H9 (cell line): ENCODE measurements around the gene NFASC. TPM values are rescaled to one million over a fixed set of nuclear protein-coding genes. Genes with fewer than 3 reads are reported as not detected.

Experiments used
- DNase-seq: peaks from one replicate; pipeline ENCODE4 v3.0.0-alpha.2; 2017
- H2AFZ ChIP-seq: one replicate; pipeline ENCODE4 v1.6.1; 2013; ENCODE audit warnings: mild to moderate bottlenecking, low read length, control low read depth, moderate library complexity
- H2AK5ac ChIP-seq: 2 replicates; pipeline ENCODE4 v1.6.1; 2013; ENCODE audit warnings: low read length, control low read depth, mixed read lengths; ENCODE audit not compliant: insufficient read length
- H2BK120ac ChIP-seq: one replicate; pipeline ENCODE4 v1.6.1; 2013; ENCODE audit warnings: low read depth, mild to moderate bottlenecking, low read length, control low read depth, inconsistent platforms; ENCODE audit not compliant: poor library complexity, severe bottlenecking
- H2BK12ac ChIP-seq: 2 replicates; pipeline ENCODE4 v1.6.1; 2013; ENCODE audit warnings: low read length, control low read depth, mixed read lengths, low read depth; ENCODE audit not compliant: insufficient read length
- H2BK15ac ChIP-seq: 2 replicates; pipeline ENCODE4 v1.6.1; 2013; ENCODE audit warnings: low read depth, low read length, control low read depth
- H2BK20ac ChIP-seq: one replicate; pipeline ENCODE4 v1.6.1; 2013; ENCODE audit warnings: low read depth, mild to moderate bottlenecking, low read length, control low read depth, inconsistent platforms; ENCODE audit not compliant: poor library complexity, severe bottlenecking
- H2BK5ac ChIP-seq: 2 replicates; pipeline ENCODE4 v1.6.1; 2013; ENCODE audit warnings: low read length, control low read depth, mixed read lengths; ENCODE audit not compliant: insufficient read length
- H3K14ac ChIP-seq: 2 replicates; pipeline ENCODE4 v1.6.1; 2013; ENCODE audit warnings: low read length, control low read depth; ENCODE audit not compliant: insufficient read depth
- H3K18ac ChIP-seq: 2 replicates; pipeline ENCODE4 v1.6.1; 2013; ENCODE audit warnings: low read depth, mild to moderate bottlenecking, mixed read lengths, low read length, control low read depth; ENCODE audit not compliant: insufficient read length
- H3K23ac ChIP-seq: 2 replicates; pipeline ENCODE4 v1.6.1; 2013; ENCODE audit warnings: low read length, control low read depth, mixed read lengths, low read depth; ENCODE audit not compliant: insufficient read length
- H3K23me2 ChIP-seq: 2 replicates; pipeline ENCODE4 v1.6.1; 2013; ENCODE audit warnings: low read depth, mild to moderate bottlenecking, mixed read lengths, low read length, control low read depth; ENCODE audit not compliant: insufficient read length, poor library complexity, severe bottlenecking
- H3K27ac ChIP-seq: 2 replicates; pipeline ENCODE4 v1.5.1; 2013; ENCODE audit warnings: low read length, control low read depth, mixed read lengths, low read depth; ENCODE audit not compliant: insufficient read length
- H3K27me3 ChIP-seq: 2 replicates; pipeline ENCODE4 v1.6.1; 2013; ENCODE audit warnings: low read length, control low read depth, inconsistent platforms; ENCODE audit not compliant: insufficient read depth
- H3K4ac ChIP-seq: 2 replicates; pipeline ENCODE4 v1.6.1; 2013; ENCODE audit warnings: low read depth, mild to moderate bottlenecking, control low read depth, inconsistent platforms, low read length, moderate library complexity
- H3K4me1 ChIP-seq: 2 replicates; pipeline ENCODE4 v1.6.1; 2013; ENCODE audit warnings: low read length, control low read depth, inconsistent platforms; ENCODE audit not compliant: insufficient read depth
- H3K4me2 ChIP-seq: 2 replicates; pipeline ENCODE4 v1.6.1; 2013; ENCODE audit warnings: low read length, control low read depth, mixed read lengths; ENCODE audit not compliant: insufficient read length, insufficient read depth
- H3K56ac ChIP-seq: 2 replicates; pipeline ENCODE4 v1.6.1; 2013; ENCODE audit warnings: low read depth, mild to moderate bottlenecking, mixed read lengths, low read length, control low read depth; ENCODE audit not compliant: insufficient read length
- H3K79me1 ChIP-seq: 2 replicates; pipeline ENCODE4 v1.6.1; 2013; ENCODE audit warnings: low read depth, mild to moderate bottlenecking, moderate library complexity, low read length, control low read depth, inconsistent platforms; ENCODE audit not compliant: insufficient read depth, poor library complexity, severe bottlenecking
- H3K79me2 ChIP-seq: 2 replicates; pipeline ENCODE4 v1.6.1; 2013; ENCODE audit warnings: low read length, control low read depth, inconsistent platforms; ENCODE audit not compliant: insufficient read depth
- H3K9ac ChIP-seq: 2 replicates; pipeline ENCODE4 v1.6.1; 2013; ENCODE audit warnings: low read length, control low read depth, mixed read lengths; ENCODE audit not compliant: insufficient read length; ENCODE audit errors: extremely low read depth
- H3K9me3 ChIP-seq: one replicate; pipeline ENCODE4 v1.6.1; 2013; ENCODE audit warnings: low read depth, low read length, inconsistent platforms; ENCODE audit not compliant: control insufficient read depth
- H3T11ph ChIP-seq: one replicate; pipeline ENCODE4 v1.6.1; 2013; ENCODE audit warnings: mild to moderate bottlenecking, low read length, control low read depth, inconsistent platforms
- H4K20me1 ChIP-seq: one replicate; pipeline ENCODE4 v1.6.1; 2013; ENCODE audit not compliant: control insufficient read depth, insufficient read length, insufficient read depth
- H4K5ac ChIP-seq: 2 replicates; pipeline ENCODE4 v1.6.1; 2013; ENCODE audit warnings: low read depth, mild to moderate bottlenecking, mixed read lengths, low read length, control low read depth; ENCODE audit not compliant: insufficient read length
- H4K8ac ChIP-seq: replicated peaks from 2 replicates; pipeline ENCODE4 v1.6.1; 2013; ENCODE audit warnings: low read length, control low read depth, mixed read lengths, low read depth; ENCODE audit not compliant: insufficient read length
- H4K91ac ChIP-seq: 2 replicates; pipeline ENCODE4 v1.6.1; 2013; ENCODE audit warnings: low read depth, mild to moderate bottlenecking, moderate library complexity, mixed read lengths, low read length, control low read depth; ENCODE audit not compliant: insufficient read length
- H3K27ac Mint-ChIP-seq, 3 experiments: 2 replicates in 2 of 3; 3 replicates in 1 of 3; pipeline ENCODE4 v1.8.0; 2020 to 2021; ENCODE audit warnings: mixed read lengths in 3 of 3, mild to moderate bottlenecking in 1 of 3, moderate library complexity in 1 of 3
- H3K27me3 Mint-ChIP-seq: 2 replicates; pipeline ENCODE4 v1.8.0; 2021; ENCODE audit warnings: low read depth, mild to moderate bottlenecking, moderate library complexity, mixed read lengths
- H3K36me3 Mint-ChIP-seq, 3 experiments: 2 replicates in 2 of 3; 3 replicates in 1 of 3; pipeline ENCODE4 v1.8.0; 2020 to 2021; ENCODE audit warnings: low read depth in 3 of 3, mixed read lengths in 3 of 3; ENCODE audit not compliant: insufficient read depth in 1 of 3
- H3K4me1 Mint-ChIP-seq, 2 experiments: 2 replicates each; pipeline ENCODE4 v1.8.0; 2020; ENCODE audit warnings: mixed read lengths in 2 of 2
- H3K4me3 Mint-ChIP-seq, 2 experiments: 2 replicates in 1 of 2; 3 replicates in 1 of 2; pipeline ENCODE4 v1.8.0; 2020 to 2021; ENCODE audit warnings: mild to moderate bottlenecking in 2 of 2, mixed read lengths in 2 of 2, moderate library complexity in 1 of 2
- H3K9me3 Mint-ChIP-seq, 2 experiments: 2 replicates in 1 of 2; 3 replicates in 1 of 2; pipeline ENCODE4 v1.8.0; 2020; ENCODE audit warnings: mild to moderate bottlenecking in 2 of 2, mixed read lengths in 2 of 2, moderate library complexity in 1 of 2
- WGBS: extraction: QIAGEN DNeasy Blood & Tissue Kit; methylation state at CpG from one replicate; pipeline ENCODE4 v1.1.7; 2013; ENCODE audit warnings: missing lambda C conversion rate, low lambda C conversion rate, mixed read lengths; ENCODE audit not compliant: insufficient read length; ENCODE audit errors: extremely low coverage; 5-methylcytosine and 5-hydroxymethylcytosine counted together
- total RNA-seq: library from RNA; stranded (reverse); gene quantifications from 2 replicates; pipeline ENCODE4 v1.2.1, GENCODE V29; 2021
- TF ChIP-seq, protein P1 (sequence below): fragments of 200-600 bp; sonication (generic); conservative IDR thresholded peaks from 3 replicates; pipeline ENCODE4 v1.8.0; 2021; ENCODE audit warnings: antibody characterized with exemption, mild to moderate bottlenecking

NFASC gene
- total RNA-seq, 1 experiment from 2014 or later = 5.0 TPM

- H3K9ac ChIP-seq = no peak overlapping the region
- no peak for DNase-seq
- H3K14ac ChIP-seq = no peak overlapping the region
- no peaks in the 10 kb centered on the region for H4K20me1 ChIP-seq
- no peaks in the 10 kb centered on the region for H3K23me2 ChIP-seq
- H3K9me3 Mint-ChIP-seq = no peaks in the 10 kb centered on the region
- H3K27ac ChIP-seq = no peak overlapping the region
- H3K27me3 Mint-ChIP-seq = peaks cover 5% of the 10 kb centered on the region
- H3K56ac ChIP-seq = no peak overlapping the region
- no peak overlapping the region for H3K4me3 Mint-ChIP-seq
- H2BK20ac ChIP-seq = no peak overlapping the region
- no peak overlapping the region for H3K4ac ChIP-seq
- no peak overlapping the region for H3T11ph ChIP-seq
- no peak overlapping the region for H4K5ac ChIP-seq
- no CpG with 5 or more reads among the region's 10 CpGs for WGBS
- H2BK15ac ChIP-seq = no peak overlapping the region
- H2AK5ac ChIP-seq = no peak overlapping the region
- no peaks in the 10 kb centered on the region for H3K79me1 ChIP-seq
- H3K79me2 ChIP-seq = no peaks in the 10 kb centered on the region
- no peak overlapping the region for H4K91ac ChIP-seq
- H3K4me1 Mint-ChIP-seq = peaks cover 8 to 10% of the 10 kb centered on the region in 2 experiments; a peak in 3 of 4 replicates
- no peaks in the 10 kb centered on the region for H3K9me3 ChIP-seq
- no peak overlapping the region for H2BK12ac ChIP-seq
- no peak overlapping the region for H3K27ac Mint-ChIP-seq
- no peaks in the 10 kb centered on the region for H3K4me1 ChIP-seq
- no peak overlapping the region for H3K23ac ChIP-seq
- no peak overlapping the region for H2BK120ac ChIP-seq
- no peak overlapping the region for H3K4me2 ChIP-seq
- H3K18ac ChIP-seq = no peak overlapping the region
- no peaks in the 10 kb centered on the region for H3K27me3 ChIP-seq
- no peak overlapping the region for H4K8ac ChIP-seq
- peaks cover 0 to 3% (median 0%) of the 10 kb centered on the region in 3 experiments; a peak in 2 of 7 replicates for H3K36me3 Mint-ChIP-seq
- no peak overlapping the region for H2AFZ ChIP-seq
- no peak overlapping the region for H2BK5ac ChIP-seq
- TF ChIP-seq, protein P1, sequence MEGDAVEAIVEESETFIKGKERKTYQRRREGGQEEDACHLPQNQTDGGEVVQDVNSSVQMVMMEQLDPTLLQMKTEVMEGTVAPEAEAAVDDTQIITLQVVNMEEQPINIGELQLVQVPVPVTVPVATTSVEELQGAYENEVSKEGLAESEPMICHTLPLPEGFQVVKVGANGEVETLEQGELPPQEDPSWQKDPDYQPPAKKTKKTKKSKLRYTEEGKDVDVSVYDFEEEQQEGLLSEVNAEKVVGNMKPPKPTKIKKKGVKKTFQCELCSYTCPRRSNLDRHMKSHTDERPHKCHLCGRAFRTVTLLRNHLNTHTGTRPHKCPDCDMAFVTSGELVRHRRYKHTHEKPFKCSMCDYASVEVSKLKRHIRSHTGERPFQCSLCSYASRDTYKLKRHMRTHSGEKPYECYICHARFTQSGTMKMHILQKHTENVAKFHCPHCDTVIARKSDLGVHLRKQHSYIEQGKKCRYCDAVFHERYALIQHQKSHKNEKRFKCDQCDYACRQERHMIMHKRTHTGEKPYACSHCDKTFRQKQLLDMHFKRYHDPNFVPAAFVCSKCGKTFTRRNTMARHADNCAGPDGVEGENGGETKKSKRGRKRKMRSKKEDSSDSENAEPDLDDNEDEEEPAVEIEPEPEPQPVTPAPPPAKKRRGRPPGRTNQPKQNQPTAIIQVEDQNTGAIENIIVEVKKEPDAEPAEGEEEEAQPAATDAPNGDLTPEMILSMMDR = no peak
Measured at GRCh38 chr1:204983881-204984280, 113.2 kb downstream of the NFASC start.
